Activated naive CD8-positive, alpha-beta T cell treated with anti-CD3 and anti-CD28 coated beads for 36 hours (primary cell): ENCODE results near the gene PTPRM. TPM values are rescaled to one million over a fixed set of nuclear protein-coding genes. Genes with fewer than 3 reads are reported as not detected.

ENCODE experiments used
- DNase-seq: peaks from one replicate; pipeline ENCODE4 v3.0.0; 2021
- H3K27ac Mint-ChIP-seq: one replicate; pipeline ENCODE4 v1.8.0; 2022; ENCODE audit warnings: mild to moderate bottlenecking, moderate library complexity, mixed read lengths
- H3K27me3 Mint-ChIP-seq: one replicate; pipeline ENCODE4 v1.8.0; 2022; ENCODE audit warnings: mild to moderate bottlenecking, mixed read lengths
- H3K36me3 Mint-ChIP-seq: one replicate; pipeline ENCODE4 v1.8.0; 2021; ENCODE audit warnings: mild to moderate bottlenecking, mixed read lengths
- H3K4me1 Mint-ChIP-seq: one replicate; pipeline ENCODE4 v1.8.0; 2021; ENCODE audit warnings: mixed read lengths
- H3K4me3 Mint-ChIP-seq: one replicate; pipeline ENCODE4 v1.8.0; 2022; ENCODE audit warnings: mild to moderate bottlenecking, moderate library complexity, mixed read lengths
- H3K9me3 Mint-ChIP-seq: one replicate; pipeline ENCODE4 v1.8.0; 2022; ENCODE audit warnings: mixed read lengths
- total RNA-seq, 2 experiments: library from RNA; stranded (reverse); gene quantifications; one replicate each; pipeline ENCODE4 v1.2.3, GENCODE V29; 2021

The PTPRM gene
- under 1 TPM; 0.22 to 0.52 TPM for total RNA-seq

DNA sequence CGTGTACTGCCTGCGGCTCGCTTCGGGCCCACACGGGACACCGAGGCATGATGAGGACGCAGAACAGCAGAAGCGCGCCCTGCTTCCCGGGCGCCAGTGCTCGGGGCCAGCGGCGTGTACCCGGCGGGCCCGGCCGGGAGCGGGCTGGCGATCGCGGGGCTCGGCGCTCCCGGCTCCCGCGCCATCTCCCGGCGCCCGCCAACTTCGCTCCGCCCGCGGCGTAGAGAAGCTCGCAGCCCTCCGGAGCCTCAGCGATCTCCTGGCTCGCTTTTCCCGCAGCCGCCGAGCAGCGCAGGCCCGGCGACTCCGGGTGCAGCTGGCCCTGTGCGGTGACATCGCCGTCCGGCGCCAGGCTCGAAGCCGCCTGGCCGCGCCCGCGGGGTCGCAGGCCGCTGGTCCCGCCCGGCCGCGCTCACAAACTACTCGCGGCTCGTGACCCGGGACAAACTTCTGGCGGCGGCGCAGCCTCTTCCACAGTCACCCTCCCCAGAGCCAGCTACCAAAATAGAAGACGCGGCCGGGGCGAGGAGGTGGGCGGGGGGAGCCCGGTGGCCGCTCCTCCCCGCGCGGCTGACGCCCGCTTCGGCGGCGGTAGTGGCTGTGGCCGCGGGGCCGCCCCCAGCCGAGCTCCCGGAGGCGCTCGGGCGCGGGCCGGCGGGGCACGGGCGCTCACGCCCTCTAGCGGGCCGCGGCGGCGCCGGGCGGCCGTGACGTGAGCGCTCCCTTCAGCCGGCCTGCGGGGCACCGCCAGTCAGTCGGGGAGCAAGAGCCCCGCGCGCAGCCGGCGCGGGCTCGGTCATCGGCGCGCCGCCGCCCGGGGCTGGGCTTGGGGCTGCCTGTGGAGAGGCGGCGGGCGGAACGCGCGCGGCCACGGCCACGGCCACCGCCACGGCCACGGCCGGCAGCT is at the start of gene PTPRM:
TSS of gene PTPRM (plus strand) at position 750 of the 907 bp plus-strand sequence. CDS start 503 bp downstream, outside the sequence.
- peaks cover 5% of the 10 kb centered on the region for H3K9me3 Mint-ChIP-seq
- H3K36me3 Mint-ChIP-seq = no peaks in the 10 kb centered on the region
- peaks cover 2% of the 10 kb centered on the region for H3K4me1 Mint-ChIP-seq
- peak; percentile 72 for DNase-seq
- H3K4me3 Mint-ChIP-seq = peak within 1 kb of the TSS; percentile 34
- no peak within 1 kb of the TSS for H3K27ac Mint-ChIP-seq
- H3K27me3 Mint-ChIP-seq = peaks cover 61% of the 10 kb centered on the region

DNA sequence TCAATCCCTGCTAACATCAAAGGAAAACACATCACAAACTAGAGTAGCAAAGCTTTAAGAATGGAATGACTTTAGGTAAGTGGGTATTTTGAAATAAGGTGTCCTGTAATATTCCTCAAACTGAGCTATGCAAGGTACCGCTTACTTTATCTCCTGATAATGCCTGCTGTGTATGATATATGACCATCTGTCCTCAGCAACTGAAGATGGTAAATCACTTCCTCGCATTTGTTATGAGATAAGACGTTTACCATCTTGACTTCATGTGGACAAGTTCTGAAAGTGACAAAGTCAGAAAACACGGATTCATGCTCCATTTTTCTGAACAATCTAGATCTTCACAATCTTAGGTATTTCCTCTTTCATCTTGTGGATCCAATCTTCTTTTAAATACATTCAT is 49.3 kb upstream of the PTPRM start:
- Mint-ChIP-seq H3K4me3 (no peak overlapping the region), H3K4me1 (no peaks in the 10 kb centered on the region), H3K27me3 (no peaks in the 10 kb centered on the region), H3K27ac (no peak overlapping the region), H3K36me3 (no peaks in the 10 kb centered on the region), H3K9me3 (no peaks in the 10 kb centered on the region)
- DNase-seq = no peak

DNA sequence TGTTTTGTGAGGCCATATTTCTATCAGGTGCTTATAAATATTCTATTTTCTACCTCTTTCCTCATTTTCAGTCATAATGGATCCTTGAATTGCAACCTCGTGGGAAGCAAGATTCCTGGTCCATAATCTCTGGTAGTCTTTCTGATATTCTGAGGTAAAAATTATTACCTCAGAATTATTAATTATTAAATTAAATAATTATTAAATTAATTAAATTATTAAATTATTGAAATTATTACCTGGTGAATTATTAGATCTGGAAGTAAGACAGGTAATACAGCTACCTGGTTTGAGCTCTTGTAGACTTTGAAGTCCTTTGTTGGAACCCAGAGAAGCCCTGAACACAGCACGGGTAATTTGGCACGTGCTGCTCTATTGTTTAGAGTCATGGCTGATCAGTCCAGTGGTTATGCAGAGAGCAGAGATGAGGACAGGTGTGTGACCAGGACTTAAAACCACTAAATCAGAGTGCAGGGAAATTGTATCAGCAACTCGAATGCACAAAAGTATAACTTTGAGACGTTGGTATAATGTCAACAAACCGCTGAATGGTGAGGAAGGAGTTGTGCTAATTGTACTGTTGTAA is 46.8 kb upstream of the PTPRM start:
- H3K4me1 Mint-ChIP-seq = no peaks in the 10 kb centered on the region
- no peaks in the 10 kb centered on the region for H3K27me3 Mint-ChIP-seq
- H3K9me3 Mint-ChIP-seq = no peaks in the 10 kb centered on the region
- no peaks in the 10 kb centered on the region for H3K36me3 Mint-ChIP-seq
- DNase-seq = no peak
- no peak overlapping the region for H3K4me3 Mint-ChIP-seq
- H3K27ac Mint-ChIP-seq = no peak overlapping the region

DNA sequence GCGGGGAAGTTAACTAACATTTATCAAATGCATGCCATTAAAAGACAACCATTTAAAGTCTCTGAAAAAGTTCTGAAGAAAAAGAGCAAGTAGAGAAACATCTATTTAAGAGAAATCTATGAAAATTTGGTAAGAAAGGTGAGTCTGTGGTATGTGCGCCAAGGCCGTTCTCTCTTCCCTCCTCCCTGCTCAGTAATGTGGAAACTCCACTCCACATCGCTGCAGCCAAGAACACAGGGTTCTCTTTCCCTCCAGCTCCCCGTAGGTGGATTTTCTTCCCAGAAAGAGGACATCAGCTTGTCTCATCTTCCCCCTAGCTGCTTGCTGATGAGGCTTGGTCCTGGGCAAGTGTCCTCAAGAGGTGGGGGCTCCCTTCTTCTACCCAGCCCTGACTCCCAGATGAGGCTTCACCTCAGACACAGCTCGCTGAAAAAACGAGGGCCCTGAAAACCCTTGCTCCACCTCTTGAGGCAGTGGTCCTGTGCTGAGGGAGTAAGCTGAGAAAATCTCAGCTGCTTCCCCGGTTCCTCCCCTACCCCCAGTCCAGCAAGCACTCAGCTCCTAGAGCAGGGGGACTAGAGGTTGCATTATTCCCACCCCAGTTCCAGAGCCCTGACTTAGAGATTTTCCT is 45.8 kb upstream of the PTPRM start:
- Mint-ChIP-seq H3K27me3 (no peaks in the 10 kb centered on the region), H3K36me3 (no peaks in the 10 kb centered on the region), H3K4me1 (no peaks in the 10 kb centered on the region), H3K4me3 (no peak overlapping the region), H3K27ac (no peak overlapping the region), H3K9me3 (no peaks in the 10 kb centered on the region)
- DNase-seq = no peak

DNA sequence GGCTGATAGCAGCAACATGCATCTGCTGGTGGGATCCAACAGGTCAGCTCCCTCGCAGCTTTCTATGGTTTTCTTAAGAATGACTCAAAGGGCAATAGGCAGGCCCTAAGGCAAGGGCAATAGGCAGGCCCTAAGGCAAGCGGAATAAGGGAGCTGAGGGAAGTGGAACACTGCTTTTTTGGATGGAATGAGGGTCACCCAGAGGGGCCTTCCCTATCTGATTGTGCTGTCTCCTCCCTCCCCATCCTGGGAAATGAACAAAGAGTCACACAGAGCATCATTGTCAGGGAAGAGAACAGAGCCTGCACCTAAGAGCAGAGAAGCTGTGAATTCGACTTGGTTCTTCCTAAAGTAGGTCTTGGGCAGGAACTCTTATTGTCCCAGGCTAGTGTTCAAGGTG is 43.3 kb upstream of the PTPRM start:
- H3K27ac Mint-ChIP-seq = no peak overlapping the region

DNA sequence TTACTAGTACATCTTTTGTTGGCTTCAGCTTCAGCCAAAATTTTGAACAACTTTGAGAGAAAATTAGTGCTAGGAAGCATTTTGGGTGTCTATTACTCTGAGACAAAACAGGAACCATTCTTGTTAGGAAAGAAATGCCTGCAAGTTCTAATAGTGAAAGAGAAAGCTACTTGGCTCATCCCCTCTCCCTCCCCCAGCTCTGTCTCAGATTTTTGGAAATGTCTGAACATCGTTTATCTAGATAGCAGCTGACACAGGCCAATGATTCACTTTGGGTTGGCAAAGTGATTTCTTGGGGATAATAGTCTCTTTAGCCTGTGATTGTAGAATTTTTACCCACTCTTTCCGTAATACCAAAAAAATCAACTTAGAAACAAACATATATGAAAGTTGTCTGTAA is 42.3 kb upstream of the PTPRM start:
- H3K27me3 Mint-ChIP-seq = no peaks in the 10 kb centered on the region
- no peak overlapping the region for H3K4me3 Mint-ChIP-seq
- H3K36me3 Mint-ChIP-seq = no peaks in the 10 kb centered on the region

More for the DNA sequence above, 43.3 kb upstream of the PTPRM start:
- Mint-ChIP-seq H3K27me3 (no peaks in the 10 kb centered on the region), H3K9me3 (no peaks in the 10 kb centered on the region), H3K4me3 (no peak overlapping the region), H3K4me1 (no peaks in the 10 kb centered on the region), H3K36me3 (no peaks in the 10 kb centered on the region)
- no peak for DNase-seq

DNA sequence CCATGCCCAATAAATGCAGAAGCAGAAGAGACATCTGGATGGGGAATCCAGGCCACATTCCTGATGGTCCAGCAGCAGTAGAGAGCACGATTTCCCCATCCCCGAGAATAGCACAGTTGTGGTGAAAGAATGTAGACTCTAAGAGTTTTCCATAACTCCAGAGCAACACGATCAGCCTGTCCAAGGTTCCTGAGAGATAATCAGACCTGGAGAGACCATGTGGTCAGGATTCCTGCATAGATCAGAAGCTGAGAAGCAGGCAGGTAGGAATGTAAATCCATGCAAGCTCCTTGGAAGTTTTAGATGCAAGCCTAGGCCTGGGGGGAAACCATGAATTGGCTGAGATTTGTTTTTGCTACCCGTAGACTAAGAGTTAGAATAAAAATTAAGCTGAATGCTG is 34.2 kb upstream of the PTPRM start:
- Mint-ChIP-seq H3K36me3 (no peaks in the 10 kb centered on the region), H3K27ac (no peak overlapping the region), H3K9me3 (no peaks in the 10 kb centered on the region), H3K4me1 (no peaks in the 10 kb centered on the region), H3K27me3 (peaks cover 4% of the 10 kb centered on the region), H3K4me3 (no peak overlapping the region)
- no peak for DNase-seq

More for the DNA sequence above, 42.3 kb upstream of the PTPRM start:
- DNase-seq = no peak
- Mint-ChIP-seq H3K4me1 (no peaks in the 10 kb centered on the region), H3K9me3 (no peaks in the 10 kb centered on the region), H3K27ac (no peak overlapping the region)

DNA sequence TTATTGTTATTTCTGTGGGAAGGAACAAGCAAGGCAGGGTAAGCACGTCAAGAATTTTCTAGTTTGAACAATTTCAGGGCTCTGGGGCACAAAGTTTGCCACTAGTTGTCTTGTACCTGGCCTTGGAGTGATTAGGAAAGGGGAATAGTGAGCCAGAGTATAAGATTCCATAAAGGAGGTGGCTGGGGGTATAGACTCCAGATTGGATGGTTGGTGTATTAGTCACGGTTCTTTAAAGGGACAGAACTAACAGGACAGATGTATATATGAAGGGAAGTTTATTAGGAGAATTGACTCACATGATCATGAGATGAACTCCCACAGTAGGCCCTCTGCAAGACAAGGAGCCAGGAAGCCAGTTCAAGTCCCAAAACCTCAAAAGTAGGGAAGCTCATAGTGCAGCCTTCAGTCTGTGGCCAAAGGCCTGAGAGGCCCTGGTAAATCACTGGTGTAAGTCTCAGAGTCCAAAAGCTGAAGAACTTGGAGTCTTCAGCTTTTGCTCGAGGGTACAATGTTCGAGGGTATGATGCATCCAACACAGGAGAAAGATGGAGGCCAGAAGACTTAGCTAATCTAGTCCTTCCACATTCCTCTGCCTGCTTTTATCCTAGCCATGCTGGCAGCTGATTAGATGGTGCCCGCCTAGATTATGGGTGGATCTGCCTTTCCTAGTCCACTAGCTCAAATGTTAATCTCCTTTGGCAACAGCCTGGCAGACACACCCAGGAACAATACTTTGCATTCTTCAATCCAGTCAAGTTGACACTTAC is 31.5 kb upstream of the PTPRM start:
- DNase-seq = no peak
- Mint-ChIP-seq H3K9me3 (no peaks in the 10 kb centered on the region), H3K4me3 (no peak overlapping the region), H3K27ac (no peak overlapping the region), H3K27me3 (peaks cover 4% of the 10 kb centered on the region), H3K36me3 (no peaks in the 10 kb centered on the region), H3K4me1 (no peaks in the 10 kb centered on the region)

DNA sequence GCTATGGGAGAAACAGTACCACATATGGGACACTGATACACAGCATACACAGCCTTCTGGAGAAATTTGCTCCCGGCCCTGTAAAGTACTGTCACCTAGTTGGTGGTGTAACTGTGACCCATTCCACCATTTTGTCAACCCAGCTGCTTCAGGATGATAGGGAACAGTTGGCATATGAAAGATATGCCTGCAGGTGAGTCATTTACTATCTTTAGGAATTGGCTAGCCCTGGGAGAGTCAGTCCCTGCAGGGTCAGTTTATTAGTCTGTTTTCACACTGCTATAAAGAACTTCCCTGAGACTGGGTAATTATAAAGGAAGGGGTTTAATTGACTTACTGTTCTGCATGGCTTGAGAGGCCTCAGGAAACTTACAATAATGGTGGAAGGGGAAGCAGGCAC is 30.0 kb upstream of the PTPRM start:
- Mint-ChIP-seq H3K4me3 (no peak overlapping the region), H3K9me3 (no peaks in the 10 kb centered on the region), H3K27ac (no peak overlapping the region), H3K4me1 (no peaks in the 10 kb centered on the region), H3K27me3 (peaks cover 4% of the 10 kb centered on the region), H3K36me3 (no peaks in the 10 kb centered on the region)
- DNase-seq = no peak

DNA sequence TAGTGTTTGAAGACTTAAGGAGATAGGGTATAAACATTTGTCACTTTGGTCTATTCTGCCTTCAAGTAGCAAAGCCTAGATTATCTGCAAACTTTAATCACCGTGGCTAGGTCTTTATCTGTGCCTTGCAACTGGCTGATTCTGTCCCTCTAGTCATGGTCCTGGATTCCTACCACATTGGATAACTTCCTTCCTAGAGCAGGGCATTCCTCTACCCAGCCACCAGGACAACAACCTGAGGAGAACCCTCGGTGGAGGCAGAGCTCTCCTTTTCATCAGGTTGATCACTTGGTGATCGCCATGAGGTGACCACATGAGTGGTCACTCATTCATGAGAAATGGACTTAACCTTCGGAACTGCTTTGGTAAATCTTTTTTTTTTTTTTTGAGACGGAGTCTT is 25.3 kb upstream of the PTPRM start:
- Mint-ChIP-seq H3K27ac (no peak overlapping the region), H3K9me3 (no peaks in the 10 kb centered on the region), H3K36me3 (no peaks in the 10 kb centered on the region), H3K4me3 (no peak overlapping the region), H3K4me1 (no peaks in the 10 kb centered on the region), H3K27me3 (no peaks in the 10 kb centered on the region)
- DNase-seq = no peak

DNA sequence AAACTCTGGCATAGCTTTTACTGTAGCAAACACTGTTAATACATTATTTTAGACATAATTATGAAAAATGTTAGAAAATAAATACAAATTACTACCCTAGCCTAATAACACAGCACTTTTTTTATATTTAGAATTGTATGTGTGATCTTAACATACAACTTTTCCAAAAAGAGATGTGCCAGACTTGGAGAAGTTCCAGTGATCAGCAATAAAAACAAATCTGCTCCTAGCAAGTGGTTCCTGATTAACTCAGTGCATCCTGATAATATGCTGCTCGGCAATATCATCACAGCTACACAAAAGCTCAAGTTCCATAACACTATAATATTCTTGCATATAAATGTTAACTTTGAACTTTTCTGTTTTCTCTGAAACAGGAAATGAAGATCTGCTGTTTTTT is 22.4 kb upstream of the PTPRM start:
- H3K27ac Mint-ChIP-seq = no peak overlapping the region
- no peak overlapping the region for H3K4me3 Mint-ChIP-seq
- no peaks in the 10 kb centered on the region for H3K4me1 Mint-ChIP-seq
- H3K9me3 Mint-ChIP-seq = no peaks in the 10 kb centered on the region
- H3K27me3 Mint-ChIP-seq = no peaks in the 10 kb centered on the region
- no peaks in the 10 kb centered on the region for H3K36me3 Mint-ChIP-seq
- no peak for DNase-seq

DNA sequence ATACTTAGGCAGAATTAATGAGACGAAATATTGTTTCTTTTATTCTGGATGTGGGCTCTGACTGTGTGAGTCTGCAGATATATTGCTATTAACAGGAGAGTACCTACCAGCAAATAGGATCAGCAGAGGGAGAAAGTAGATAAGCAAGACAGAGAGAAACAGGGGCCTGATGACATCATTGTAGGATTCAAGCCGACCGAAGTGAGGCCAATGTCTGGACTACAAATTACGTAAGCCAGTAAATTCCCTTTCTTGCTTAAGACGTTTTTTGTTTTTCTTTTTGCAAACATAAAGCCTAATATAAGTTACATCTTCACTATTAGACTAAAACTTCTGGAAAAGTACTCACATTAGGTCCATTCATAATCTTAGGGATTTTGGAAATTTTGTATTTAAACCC is 21.4 kb upstream of the PTPRM start:
- Mint-ChIP-seq H3K27ac (no peak overlapping the region), H3K36me3 (no peaks in the 10 kb centered on the region), H3K4me3 (no peak overlapping the region)

DNA sequence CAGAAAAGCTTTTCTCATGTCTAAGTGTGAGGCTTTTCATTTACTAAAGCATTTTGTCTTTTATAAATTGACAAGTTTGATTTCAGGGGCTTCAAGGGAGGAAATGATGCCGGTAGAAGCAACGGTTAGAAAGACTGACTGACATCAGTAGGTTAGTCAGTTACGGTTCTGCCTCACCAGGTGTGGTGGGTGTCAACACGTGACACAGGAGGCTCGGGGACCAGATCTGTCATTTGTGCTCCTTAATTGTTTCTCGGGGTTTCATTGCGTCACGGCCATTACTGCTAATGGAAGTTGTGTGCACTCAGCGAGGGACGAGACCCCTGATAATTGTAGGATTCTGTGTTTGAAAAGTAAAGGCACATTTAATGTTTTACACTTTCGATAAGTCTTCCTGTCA is 18.9 kb upstream of the PTPRM start:
- Mint-ChIP-seq H3K27me3 (no peaks in the 10 kb centered on the region), H3K4me1 (no peaks in the 10 kb centered on the region), H3K4me3 (no peak overlapping the region), H3K9me3 (no peaks in the 10 kb centered on the region), H3K27ac (no peak overlapping the region), H3K36me3 (no peaks in the 10 kb centered on the region)
- DNase-seq = no peak

More for the DNA sequence above, 21.4 kb upstream of the PTPRM start:
- H3K27me3 Mint-ChIP-seq = no peaks in the 10 kb centered on the region
- no peaks in the 10 kb centered on the region for H3K4me1 Mint-ChIP-seq
- no peak for DNase-seq
- H3K9me3 Mint-ChIP-seq = no peaks in the 10 kb centered on the region

DNA sequence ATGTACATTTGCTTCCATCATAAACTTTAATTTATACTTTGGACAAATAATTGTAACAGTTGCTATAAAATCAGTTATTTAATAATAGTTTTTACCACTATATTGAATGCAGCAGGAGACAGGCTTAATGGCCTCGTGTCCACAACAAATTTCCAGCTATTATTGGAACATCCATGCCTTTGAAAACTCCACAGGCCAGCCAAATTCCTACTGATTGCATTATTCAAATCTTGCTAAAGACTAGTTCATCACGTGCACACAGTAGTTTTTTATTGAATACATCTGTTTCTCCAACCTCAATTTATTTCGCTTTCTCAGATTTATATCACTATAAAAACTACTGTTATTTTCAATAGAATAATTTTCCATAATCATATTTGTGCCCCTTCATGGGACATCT is 18.4 kb upstream of the PTPRM start:
- no peaks in the 10 kb centered on the region for H3K4me1 Mint-ChIP-seq
- H3K27me3 Mint-ChIP-seq = no peaks in the 10 kb centered on the region
- DNase-seq = no peak
- H3K36me3 Mint-ChIP-seq = no peaks in the 10 kb centered on the region
- no peak overlapping the region for H3K27ac Mint-ChIP-seq
- H3K4me3 Mint-ChIP-seq = no peak overlapping the region
- H3K9me3 Mint-ChIP-seq = no peaks in the 10 kb centered on the region

DNA sequence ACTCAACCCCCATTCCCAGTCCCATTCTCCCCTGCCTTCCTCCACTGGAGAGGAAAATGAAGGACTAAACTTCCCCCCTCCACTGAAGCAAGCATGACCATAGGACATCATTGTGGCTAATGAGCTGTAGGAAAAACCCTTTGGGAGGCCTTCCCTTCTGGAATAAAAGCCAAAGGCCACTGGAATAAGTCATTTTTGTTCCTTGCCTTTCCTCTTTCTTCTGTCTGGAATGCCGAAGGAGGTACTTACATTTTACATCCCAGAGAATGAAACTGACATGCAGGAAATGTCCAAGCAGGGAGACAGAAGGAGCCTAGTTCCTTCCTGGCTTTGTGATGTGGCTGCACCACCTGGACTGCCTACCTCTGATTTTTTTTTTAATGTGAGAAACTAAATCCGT is 9.1 kb upstream of the PTPRM start:
- no peak overlapping the region for H3K4me3 Mint-ChIP-seq
- no peak overlapping the region for H3K27ac Mint-ChIP-seq
- H3K27me3 Mint-ChIP-seq = peaks cover 14% of the 10 kb centered on the region
- H3K9me3 Mint-ChIP-seq = peaks cover 1% of the 10 kb centered on the region
- no peaks in the 10 kb centered on the region for H3K4me1 Mint-ChIP-seq
- H3K36me3 Mint-ChIP-seq = no peaks in the 10 kb centered on the region
- no peak for DNase-seq
